Stimulated activated CD4-positive, alpha-beta T cell treated with anti-CD3 and anti-CD28 coated beads, TNF-alpha, amount 100 ng/mL, for 24 hours (primary cell): Measurements from ENCODE around the gene PLEKHG4.

Experiments used
- DNase-seq, 3 experiments: peaks; one replicate each; pipeline ENCODE4 v3.0.0-alpha.2; 2020; ENCODE audit warnings: low read depth in 3 of 3

The PLEKHG4 gene, protein sequence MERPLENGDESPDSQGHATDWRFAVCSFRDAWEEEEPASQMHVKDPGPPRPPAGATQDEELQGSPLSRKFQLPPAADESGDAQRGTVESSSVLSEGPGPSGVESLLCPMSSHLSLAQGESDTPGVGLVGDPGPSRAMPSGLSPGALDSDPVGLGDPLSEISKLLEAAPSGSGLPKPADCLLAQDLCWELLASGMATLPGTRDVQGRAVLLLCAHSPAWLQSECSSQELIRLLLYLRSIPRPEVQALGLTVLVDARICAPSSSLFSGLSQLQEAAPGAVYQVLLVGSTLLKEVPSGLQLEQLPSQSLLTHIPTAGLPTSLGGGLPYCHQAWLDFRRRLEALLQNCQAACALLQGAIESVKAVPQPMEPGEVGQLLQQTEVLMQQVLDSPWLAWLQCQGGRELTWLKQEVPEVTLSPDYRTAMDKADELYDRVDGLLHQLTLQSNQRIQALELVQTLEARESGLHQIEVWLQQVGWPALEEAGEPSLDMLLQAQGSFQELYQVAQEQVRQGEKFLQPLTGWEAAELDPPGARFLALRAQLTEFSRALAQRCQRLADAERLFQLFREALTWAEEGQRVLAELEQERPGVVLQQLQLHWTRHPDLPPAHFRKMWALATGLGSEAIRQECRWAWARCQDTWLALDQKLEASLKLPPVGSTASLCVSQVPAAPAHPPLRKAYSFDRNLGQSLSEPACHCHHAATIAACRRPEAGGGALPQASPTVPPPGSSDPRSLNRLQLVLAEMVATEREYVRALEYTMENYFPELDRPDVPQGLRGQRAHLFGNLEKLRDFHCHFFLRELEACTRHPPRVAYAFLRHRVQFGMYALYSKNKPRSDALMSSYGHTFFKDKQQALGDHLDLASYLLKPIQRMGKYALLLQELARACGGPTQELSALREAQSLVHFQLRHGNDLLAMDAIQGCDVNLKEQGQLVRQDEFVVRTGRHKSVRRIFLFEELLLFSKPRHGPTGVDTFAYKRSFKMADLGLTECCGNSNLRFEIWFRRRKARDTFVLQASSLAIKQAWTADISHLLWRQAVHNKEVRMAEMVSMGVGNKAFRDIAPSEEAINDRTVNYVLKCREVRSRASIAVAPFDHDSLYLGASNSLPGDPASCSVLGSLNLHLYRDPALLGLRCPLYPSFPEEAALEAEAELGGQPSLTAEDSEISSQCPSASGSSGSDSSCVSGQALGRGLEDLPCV

DNA sequence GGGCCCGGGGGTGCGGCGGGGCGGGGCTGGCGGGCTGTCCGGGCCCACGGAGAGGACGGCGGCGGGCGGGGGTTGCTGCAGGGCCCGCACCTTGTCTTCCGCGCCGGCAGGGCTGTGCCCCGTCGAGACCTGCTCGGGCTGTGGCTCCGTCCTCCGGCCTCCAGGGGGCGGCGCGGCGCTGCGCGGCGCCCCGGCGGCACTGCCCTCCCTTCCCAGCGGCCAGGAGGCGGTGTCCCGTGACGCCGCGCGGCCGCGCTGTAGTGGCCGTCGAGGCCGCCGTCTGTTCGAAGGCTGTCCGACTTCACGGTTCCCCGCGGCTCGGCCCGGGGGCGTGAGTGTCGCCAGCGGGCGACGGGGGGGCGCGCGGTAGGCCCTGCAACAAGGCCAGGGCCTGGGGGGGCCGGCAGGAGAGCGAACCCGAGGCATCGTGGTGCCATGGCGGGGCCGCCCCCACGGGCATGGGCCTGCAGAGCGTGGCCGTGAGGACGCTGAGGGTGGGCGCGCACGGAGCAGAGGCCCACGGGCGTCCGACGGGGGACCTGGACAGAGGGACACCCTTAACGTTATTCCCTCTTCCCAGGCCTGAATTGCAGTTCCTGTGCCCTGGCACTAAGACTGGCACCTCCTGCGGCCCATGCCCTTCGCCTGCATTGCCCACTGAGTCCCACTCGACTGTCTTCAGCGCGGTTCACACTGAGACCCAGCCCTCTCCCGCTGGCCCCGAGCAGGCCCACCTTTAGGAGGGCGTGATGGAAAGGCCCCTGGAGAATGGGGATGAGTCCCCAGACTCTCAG, at the start of gene PLEKHG4:
PLEKHG4 (plus strand) TSS at position 237 of the 794 bp plus-strand sequence; CDS start at position 750, 513 bp downstream.
- DNase-seq: peak; percentile 64 to 81 (median 68)

DNA sequence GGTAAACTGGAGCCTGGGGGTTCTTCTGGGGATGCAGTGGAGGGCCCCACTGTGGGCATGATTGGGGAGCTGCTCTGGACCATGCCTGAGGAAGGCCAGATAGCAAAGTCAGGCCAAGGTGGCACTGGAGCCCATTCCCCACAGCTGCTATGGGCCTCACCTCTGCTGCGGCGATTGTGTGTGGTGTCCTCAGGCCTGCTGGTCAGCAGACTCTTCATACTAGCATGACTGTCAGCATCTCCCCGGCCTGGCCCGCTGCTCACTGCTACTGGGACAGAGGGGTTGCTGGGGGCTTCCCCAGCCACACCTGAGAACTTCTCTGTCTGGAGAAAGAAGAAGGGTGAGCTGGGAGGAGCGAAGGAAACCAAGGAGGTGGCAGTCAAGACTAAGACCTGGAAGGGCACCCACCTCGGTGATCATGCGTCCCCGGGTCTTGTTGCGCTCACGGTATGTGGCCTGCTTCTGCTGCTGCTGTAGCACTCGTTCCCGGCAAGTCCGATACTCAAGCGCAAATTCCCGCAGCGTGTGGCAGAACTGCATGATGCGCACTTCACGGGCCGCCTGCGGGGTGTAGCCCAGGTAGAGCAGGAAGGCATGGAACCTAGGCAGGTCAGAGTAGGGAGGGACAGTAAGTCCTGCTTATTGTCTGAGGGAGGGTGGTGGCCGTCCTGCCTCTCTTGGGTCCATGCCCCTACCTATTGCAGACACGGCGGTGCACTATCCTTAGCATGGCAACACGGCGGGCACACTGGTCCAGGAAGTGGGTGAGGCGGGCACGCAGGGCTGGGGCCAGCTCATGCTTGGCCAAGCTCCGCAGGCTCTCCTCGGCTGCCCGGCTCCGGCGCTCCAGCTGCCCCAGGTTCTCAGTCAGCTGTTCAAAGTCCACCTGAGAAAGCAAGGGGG, 49.2 kb upstream of the PLEKHG4 start:
- DNase-seq: no peak

DNA sequence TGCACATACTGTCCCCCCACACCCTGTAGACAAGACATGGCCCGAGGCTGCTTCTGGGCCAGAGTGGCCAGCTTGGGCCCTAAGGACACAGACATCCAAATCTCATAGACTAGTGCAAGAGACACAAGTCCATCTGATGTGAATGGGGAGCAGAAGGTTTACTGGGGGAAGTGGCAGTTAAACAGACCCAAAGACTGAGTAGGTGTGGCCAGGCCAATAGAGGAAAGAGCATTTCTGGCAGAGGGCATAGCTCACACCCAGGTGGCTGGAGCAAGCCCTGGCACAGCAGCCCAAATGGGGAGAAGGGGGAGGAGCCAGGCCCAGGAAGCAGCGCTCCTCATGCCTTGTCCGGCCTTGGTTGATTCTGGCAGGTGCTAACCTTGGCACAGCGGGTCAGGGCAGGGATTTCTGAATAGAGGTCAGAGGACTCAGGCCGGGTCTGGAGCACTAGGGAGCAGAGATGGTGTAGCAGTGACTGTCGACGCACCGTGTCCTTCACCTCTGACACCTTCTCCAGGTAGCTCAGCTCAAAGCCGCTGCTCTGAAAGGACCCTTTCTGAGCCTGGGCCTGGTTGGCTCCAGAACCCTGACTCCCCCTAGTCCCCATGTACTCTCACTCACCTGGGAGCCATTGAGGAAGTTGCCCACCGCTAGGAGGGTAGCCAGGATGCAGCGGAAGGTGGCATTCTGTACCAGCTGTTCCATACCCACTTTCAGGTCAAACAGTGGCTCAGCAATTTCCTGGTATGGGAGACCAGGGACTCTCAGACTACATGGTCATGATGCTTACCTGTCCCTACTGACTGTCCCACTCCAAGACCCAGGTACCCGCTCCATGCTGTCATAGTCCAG, 48.3 kb upstream of the PLEKHG4 start:
- no peak for DNase-seq

DNA sequence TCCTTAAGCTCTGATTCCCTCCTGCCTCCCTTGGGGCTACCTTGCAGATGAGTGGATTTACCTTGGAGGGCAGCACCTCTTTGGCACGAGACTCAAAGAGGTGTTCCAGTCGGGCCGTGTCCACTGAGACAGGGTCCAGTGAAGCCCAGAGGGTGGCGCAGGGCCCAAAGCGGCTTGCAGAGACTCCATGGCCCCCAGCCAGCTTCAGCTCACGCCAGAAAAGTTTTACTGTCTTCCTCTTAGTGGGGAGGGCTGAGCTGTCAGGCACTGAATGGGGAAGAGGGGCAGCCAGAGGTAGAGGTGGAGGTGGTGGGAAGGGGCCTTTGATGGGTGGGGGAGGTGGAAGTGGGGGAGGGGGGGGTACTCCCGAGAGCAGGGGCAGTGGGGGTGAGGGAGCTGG, 45.7 kb upstream of the PLEKHG4 start:
- DNase-seq: no peak

DNA sequence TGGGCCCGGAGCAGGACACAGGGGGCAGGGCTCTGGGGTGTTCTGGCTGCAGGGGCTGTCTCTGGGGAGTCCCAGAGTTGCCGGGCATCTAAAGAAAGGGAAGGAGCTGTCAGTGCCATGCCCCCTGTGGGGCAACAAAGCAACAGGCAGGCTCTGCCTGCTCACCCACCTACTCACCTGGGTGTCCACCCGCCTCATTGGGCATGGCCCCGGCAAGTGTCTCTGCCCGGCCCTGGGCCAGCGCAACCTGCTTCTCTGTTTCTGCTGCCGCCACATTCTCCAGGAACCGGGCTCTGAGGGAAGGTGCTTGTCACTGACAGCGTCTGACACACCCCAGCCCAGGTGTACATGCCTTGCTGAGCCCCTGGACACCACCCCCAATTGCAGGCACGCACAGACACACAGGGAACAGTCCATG, 45.1 kb upstream of the PLEKHG4 start:
- no peak for DNase-seq

DNA sequence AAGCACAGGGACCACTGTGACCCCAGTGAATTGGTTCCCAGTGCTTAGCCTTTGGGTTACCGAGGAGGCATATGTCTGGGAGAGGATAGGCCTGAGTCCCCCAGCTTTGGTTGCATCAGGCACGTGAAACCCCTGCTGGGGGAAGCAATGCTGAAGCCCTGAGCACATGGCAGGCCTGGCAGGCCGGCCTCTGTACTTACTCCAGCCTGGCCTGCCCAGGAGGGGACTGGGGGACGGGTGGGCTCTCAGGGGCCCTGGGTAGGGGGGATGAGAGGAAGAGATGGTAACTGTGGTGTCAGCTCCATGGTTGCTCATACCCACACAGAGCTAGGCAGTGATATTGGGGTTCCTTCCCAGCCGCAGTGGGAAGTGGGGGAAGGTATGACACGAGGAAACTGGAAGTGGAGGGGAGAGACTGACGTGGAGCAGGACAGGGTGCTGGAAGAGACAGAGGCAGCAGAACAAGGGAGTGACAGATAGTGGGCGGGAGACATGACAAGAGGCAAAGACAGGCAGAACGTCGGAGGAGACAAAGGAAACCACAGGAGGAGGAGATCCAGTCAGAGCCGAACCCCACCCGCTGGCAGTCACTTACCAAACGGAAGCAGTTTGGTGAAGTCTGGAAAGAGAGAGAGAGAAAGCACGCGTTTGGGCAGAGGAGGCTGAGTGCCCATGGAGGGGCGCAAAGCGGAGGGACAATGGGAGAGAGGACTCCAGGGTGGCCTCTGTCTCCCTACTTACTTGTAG, 43.3 kb upstream of the PLEKHG4 start:
- DNase-seq: no peak

DNA sequence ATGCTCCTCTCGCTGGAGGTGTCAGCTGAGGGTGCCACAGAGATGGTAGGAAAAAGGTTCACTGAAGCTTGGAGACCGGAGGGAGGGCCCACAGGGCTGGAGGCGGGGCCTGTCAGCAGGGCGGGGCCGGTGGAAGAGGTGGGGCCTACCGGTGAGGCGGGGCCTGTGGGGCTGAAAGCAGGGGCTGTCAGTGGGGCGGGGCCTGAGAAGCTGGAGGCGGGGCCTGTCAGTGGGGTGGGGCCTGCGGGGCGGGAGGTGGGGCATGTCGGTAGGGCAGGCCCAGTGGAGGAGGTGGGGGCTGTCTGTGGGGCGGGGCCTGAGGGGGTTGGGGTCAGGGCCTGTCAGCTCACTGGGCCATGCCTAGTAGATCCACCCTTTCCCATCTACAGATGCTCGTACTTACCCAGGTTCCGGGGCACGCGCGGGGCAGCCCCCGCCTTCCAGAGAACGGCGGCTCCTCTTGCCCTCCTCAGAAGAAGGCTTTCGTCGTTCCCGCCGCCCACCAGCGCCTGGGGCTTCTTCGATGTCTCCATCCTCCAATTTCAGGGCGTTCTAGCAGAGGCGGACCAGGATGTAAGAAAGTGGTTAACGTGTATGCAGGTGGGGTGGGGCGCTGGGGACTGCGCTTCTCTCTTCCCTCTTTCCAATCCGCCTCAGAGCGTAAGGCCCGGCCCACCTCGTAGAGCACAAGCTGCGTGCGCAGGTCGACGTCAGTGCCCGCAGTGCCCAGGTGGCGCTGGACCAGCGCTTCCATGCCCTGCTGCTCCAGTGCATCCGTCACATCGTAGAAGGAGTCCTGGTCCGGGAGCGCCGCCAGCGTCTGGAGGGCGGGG, 42.6 kb upstream of the PLEKHG4 start:
- DNase-seq: peak; percentile 64 to 82 (median 66)

DNA sequence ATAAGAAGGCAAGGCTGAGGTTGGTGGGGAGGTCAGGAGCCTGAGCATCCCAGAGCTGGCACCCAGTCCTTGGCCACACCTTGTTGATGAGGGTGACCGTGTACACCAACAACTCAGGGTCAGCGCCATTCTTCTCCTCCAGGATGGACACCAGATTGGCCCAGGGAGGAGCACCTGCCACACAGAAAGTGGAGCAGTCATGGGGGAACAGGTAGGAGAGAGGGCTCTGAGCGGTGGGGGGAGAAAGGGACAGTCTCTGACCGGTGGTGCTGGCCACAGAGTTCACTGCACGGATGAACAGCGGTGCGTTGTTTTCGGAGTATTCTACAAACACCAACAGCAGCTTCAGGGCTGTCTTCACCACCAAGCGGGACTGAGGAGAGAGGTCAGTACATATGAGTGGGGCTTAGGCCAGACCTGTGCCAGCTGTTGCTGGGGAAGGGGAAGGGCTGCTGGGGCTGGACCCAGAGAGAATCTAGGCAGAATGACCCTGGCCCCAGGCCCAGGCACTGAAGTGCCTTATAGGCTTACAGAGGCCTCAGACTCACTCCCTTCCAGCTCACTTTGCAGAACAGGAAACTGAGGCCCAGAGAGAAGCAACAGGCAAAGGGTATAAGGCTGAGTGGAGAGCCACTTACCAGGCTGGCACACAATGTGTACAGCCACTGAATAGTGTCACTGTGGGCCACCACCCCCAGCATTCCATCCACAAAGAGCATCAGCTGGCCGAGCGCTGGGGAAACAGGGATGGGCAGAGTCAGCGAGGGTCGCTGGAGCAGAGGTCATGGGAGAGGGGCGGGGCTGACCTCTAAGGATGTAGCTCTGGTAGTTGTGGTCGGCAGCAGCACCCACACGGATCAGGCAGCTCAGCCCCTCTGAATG, 41.7 kb upstream of the PLEKHG4 start:
- DNase-seq: no peak

DNA sequence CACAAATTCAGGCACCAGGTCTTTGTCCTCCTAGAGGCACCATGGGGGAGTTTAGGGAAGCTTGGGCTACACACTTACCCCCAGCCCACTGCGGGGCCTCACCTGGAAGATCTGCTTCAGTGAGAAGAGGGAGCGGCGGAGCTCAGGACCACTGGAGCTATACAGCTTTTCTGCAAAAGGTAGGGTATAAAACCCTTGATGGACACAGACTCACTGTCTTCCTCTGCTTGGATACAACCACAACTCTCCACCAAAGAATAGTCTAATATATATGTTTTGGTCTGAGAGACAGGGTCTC, 41.1 kb upstream of the PLEKHG4 start:
- DNase-seq: no peak

DNA sequence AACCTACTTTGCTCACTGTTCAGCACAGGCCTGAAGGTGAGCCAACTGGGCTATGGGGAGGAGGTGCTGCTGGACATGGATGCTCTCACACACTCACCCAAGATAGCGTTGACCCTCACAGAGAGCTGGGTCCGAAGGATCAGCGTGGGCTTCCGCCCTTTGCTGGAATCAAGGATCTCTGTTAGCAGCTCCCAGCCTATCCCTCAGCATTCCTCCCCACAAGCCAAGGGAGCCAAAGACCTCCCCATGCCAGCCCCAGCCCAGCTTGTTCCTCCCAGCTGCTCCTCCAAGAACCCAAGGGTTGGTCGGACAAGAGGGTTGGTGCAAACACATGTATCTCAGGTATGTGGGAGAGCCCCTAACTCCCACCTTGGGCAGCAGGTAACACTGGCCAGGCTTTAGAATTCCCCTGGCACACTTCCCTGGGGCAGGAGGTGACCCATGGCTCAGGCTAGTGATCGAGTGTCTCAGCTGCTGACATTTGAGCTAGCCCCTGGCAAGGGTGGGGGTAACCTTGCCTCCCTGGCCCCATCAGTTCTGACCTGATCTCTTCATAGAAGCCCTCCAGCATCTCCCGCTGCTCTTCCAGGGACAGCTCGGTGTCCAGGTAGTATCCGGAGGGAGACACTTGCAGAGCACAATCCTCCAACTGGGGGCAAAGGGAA, 40.4 kb upstream of the PLEKHG4 start:
- no peak for DNase-seq

DNA sequence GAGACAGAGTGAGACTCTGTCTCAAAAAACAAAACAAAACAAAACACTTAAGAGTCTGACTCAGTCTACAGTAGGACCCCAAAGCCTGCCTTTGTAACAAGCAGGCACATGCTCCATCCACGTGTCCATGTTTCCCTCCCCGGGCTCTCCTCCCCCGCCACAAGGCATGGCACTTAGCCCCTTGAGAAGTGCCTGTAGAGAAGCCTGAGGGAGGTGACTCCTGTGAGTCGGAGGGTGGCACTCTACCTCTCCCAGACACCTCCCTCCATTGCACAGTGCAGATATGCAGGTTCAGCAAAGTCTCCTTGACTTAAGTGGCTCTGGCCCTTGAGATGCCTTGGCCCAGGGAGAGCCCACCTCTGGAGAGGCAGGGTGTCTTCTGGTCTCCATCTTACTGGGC, 38.8 kb upstream of the PLEKHG4 start:
- DNase-seq: no peak

DNA sequence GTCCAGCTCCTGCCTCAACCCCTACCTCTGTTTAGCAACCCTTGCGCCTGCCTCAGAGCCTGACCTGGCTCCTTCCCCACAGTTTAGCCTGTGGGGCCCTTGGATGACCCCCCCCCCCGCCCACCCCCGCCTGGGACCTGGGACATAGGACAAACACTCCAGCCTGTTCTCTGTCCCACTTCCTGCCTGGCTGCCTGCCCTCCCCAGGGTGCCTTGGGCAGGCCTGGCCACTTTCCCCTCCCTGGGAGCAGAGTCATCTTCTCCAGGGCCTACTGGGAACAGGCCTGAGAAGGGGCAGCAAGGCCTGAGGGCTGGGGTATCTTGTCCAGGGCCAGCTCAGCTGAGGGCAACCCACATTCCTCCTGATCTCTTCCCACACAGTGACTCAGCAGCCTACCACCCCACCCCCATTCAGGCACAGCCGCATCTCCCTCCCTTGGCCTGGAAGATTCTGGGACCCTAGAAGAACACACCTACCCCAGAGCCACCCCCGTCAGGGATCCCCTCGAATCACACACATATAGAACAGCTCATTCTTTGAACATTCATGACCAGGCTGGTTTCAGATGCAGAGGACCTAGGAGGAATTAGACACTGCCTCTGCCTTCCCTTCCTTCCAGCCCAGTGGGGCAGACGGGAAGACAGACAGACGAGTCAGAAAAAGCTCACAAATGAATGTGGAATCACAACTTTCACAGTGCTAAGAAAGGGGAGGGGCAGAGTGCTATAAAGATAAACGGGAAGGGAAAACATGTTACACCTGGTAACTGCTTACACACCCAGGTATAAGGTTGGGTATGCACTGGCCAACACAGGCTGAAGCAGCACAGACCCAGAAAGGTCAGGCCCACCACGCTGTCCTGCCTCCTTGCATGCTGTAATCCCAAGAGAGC, 38.1 kb upstream of the PLEKHG4 start:
- no peak for DNase-seq

DNA sequence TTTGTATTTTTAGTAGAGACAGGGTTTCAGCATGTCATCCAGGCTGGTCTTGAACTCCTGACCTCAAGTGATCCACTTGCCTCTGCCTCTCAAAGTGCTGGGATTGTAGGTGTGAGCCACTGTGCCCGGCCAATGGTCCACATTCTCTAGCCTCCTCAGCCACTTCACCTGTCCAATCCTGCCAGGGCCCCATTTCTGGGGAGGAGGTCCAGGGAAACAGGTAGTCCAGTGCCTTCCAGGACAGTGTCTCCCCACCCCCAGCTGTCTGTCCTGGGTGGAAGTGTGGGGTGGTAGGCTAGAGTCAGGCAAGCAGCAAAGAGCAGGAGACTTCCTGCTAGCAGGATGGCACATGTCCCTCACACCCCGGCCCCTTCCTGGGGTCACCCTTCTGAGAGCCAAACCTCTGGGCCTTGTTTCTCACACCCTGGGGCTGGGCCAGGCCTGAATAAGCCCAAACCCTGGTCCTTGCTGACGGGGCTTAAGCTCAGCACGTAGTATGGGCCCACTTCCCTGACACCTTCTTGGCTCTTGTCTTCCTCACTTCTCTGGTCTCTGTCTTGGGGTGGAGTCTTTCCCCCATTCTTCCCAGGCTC, 37.1 kb upstream of the PLEKHG4 start:
- no peak for DNase-seq

DNA sequence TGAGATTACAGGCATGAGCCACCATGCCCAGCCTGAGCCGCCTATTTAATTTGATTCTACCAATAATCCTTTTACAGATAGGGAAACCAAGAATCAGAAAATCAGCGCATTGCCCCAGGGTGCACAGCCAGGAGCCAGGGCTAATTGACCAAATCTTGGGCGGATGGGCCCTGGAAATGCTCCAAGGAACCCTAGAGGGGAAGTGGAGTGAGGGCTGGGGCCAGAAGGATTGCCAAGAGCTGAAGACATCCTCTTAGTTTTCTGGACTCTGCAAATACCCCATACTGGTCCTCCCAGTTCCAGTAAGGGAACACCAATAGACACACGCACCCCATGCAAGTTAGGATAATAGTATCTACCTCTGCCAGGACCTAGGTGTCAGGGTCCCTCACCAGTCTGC, 35.9 kb upstream of the PLEKHG4 start:
- DNase-seq: no peak
